Activated T-helper 1 cell treated with Interleukin-2 at 50 U/mL for 16 hours (primary cell): ENCODE measurements around the gene HOGA1.
"Not testable (repeated sequence)": the region's sequence is repeated elsewhere in the genome, so short reads cannot be mapped to it uniquely, and the experiment has no call there.

Experiments used
- DNase-seq: peaks from one replicate; pipeline ENCODE4 v3.0.0-alpha.2; 2020; ENCODE audit warnings: low read depth

HOGA1 gene

GRCh38 chr10:97611473-97611872 is 27.3 kb downstream of the HOGA1 start:
- DNase-seq: no peak

GRCh38 chr10:97612386-97612785 is 28.2 kb downstream of the HOGA1 start:
- DNase-seq: no peak

DNA sequence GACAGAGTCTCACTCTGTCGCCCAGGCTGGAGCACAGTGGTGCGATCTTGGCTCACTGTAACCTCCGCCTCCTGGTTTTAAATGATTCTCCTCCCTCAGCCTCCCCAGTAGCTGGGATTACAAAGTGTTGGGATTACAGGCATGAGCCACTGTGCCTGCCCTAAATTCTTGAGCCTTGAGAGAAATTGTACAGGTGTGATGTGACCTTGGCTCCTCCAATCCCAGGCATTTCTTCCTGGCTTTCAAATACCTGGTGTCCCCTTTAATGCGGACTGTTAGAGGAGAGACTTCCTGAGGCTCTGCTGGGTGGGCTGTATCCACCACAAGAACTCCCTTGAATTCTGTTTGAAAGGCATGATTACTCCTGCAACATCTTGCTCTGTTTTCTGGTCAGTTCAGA is 34.1 kb downstream of the HOGA1 start:
- DNase-seq: no peak

GRCh38 chr10:97618733-97619132 is 34.5 kb downstream of the HOGA1 start:
- DNase-seq: no peak

DNA sequence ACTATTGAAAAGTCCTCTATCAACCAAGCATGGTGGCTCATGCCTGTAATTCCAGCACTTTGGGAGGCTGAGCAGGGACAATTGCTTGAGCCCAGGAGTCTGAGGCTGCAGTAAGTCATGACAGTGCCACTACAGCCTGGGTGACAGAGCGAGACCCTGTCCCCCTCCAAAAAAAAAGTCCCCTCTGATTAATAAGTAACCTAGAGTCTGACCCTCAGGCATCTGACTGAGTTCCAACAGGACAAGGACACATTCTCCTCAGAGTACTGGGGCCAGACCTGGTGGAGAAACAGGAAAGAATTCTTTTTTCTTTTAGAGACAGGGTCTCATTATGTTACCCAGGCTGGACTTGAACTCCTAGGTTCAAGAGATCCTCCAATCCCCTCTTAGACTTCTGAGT is 39.1 kb downstream of the HOGA1 start:
- DNase-seq: no peak

DNA sequence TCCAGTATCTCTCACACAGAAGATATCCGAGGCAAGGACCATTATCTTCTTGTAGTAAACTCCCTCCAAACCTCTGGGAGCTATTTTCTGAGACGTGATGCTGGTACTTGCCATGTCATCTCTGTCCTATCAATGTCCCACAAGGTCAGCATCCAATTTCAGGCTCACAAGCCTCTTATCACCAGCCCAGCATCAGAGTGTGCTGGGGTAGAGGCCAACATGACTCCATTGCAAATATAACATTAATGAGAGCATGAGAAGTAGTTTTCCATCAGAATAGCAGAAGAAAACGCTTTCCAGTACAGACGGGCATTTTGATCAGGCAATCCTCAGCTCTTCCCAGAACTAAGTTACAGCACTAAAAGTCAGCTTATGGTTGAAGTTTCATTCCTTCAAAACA is 43.5 kb downstream of the HOGA1 start:
- no peak for DNase-seq

DNA sequence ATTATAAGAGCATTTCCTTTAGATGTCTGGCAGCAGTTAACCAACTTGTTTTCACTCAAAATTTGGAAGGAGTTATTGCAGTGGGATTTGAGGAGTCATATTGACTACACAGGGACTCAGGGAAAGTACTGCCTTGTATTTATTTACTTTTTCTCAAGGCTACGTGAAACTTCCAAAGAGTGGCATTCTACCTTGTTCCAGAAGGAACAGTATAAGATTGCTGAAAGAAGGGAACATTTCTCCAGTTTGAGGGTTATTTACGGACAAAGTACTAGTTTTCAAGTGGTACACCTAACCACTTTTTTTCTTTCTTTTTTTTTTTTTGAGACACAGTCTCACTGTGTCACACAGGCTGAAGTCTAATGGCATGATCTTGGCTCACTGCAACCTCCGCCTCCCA is 44.0 kb downstream of the HOGA1 start:
- no peak for DNase-seq

DNA sequence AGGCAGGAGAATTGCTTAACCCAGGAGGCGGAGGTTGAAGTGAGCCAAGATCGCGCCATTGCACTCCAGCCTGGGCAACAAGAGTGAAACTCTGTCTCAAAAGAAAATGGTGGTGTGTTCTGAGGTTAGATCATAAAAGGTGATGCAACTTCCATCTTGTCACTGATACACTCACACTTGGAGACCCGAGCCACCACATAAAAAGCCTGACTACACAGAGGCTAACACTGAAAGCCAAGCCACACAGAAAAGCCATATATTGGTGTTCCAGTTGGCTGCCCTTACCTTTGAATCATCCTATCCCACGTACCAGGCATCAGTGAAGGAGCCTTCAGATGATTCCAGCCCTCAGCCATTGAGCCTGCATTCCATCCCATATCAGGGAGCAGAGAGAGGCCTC is 45.1 kb downstream of the HOGA1 start:
- no peak for DNase-seq

- no peak for DNase-seq
Observed at GRCh38 chr10:97631098-97631497, 46.9 kb downstream of the HOGA1 start.

DNA sequence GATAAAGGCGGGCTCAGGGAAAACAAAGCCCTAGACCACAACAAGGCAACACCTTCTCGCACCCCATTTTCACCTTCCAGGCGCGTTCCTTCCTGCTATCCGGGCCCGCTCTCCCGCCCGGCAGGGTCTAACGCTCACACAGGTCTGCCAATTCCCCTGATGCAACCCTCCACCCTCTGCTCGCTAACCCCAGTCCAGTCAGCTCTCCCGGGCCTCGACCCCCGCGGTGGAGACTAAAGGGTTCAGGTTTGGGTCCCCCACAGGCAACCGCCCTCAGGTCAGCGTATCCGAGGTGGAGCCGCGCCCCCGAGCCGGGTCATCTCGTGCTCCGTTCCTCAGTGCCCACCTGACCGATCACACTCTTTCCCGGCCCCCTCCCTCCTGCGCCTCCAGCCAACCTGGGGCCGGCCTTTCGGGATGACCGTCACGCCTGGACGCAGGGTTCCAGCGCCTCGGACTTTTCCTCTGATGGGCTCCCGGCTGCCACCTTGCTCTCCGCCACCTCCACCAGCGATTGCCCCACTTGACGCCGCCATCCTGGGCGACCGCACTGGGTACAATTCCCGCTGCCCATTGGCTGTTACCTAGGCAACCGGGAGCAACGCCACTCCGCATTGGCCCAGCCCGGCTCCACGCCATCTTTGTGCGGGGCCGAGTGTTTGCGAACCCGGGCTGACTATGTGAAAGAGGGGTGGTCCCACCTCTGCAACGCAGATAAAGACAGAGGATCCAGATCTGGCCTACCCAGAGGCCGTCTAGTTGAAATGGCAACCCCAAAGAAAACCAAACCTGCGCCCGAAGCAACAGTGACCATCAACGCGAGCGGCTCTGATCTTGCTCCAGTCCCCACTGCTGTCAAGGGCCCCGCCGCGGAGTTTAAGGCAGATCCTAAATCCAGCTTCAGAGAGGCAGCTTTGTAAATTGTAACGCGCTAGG is 49.0 kb downstream of the HOGA1 start, which contains the start of gene MORN4:
Gene MORN4 (minus strand): TSS at position 552 of the 936 bp plus-strand sequence. CDS start 13,847 bp downstream, outside the sequence.
- peak; percentile 82 for DNase-seq

DNA sequence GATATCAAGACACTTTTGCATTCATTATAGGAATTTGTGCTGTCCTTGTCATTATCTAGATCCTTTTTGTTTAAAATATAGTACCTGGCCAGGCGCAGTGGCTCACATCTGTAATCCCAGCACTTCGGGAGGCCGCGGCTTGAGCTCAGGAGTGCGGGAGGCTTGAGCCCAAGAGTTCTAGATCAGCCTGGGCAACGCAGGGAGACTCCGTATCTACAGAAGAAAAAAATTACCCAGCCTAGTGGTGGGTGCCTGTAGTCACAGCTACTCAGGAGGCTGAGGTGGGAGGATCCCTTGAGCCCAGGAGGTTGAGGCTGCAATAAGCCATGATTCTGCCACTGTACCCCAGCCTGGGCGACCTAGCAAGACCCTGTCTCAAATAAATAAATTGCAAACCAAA is 49.7 kb downstream of the HOGA1 start:
- DNase-seq: no peak

GRCh38 chr10:97635577-97635976 is 51.4 kb downstream of the HOGA1 start:
- no peak for DNase-seq

GRCh38 chr10:97639090-97639489 is 54.9 kb downstream of the HOGA1 start:
- not testable (repeated sequence) for DNase-seq

- DNase-seq: peak; percentile 97
Observed at GRCh38 chr10:97640174-97640867, 56.1 kb downstream of the HOGA1 start, which contains the start of gene PI4K2A. Gene PI4K2A (plus strand): TSS chr10:97640671. CDS start chr10:97640743, 72 bp downstream.

DNA sequence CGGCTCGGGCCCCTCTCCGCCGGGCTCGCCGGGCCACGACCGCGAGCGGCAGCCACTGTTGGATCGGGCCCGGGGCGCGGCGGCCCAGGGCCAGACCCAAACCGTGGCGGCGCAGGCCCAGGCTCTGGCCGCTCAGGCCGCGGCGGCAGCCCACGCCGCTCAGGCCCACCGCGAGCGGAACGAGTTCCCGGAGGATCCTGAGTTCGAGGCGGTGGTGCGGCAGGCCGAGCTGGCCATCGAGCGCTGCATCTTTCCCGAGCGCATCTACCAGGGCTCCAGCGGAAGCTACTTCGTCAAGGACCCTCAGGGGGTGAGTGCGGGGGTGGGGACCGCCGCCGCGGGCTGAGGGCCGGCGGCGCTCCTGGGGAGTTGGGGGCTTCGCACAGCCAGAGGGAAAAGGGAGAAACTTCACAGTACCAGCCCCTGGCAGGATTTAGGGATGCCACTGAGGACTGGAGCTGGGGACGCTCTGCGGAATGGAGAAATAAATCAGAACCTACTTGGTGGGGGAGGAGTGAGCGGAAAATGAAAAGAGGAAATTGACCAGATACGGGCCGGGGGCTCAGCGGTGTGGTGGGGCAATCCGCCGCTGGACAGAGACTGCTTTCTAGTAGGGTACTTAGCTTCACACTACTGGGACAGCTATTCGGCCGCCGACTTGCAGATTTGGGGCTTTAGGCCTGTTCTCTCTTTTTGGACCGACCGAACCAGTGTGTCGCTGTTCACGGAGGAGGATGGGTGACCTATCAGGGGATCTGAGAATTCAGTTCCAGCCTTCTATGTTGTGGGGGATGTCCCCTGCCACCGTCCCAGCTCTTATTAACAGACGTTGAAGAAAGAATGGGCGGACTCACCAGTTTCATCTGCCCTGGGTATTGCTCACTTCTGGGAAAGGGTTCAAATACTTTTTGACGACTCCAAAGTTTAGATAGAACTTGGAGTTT is 57.0 kb downstream of the HOGA1 start:
- no peak for DNase-seq

DNA sequence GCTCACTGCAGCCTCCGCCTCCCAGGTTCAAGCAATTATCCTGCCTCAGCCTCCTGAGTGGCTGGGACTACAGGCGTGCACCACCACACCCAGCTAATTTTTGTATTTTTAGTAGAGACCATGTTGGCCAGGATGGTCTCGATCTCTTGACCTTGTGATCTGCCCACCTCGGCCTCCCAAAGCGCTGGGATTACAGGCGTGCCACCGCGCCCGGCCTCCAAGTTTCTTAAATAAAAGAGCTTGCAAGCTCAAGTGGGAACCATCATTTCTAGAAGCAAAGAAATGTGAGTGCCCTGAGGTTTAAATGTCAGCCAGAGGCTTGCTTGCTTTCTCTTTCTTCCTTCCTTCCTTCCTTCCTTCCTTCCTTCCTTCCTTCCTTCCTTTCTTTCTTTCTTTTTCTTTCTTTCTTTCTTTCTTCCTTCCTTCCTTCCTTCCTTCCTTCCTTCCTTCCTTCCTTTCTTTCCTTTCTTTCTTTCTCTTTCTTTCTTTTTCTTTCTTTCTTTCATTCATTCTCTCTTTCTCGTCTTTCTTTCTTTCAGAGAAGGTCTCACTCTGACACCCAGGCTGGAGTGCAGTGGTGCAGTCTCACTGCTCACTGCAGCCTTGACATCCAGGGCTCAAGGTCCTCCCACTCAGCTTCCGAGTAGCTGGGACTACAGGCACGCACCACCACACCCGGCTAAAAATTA is 58.4 kb downstream of the HOGA1 start:
- DNase-seq: not testable (repeated sequence)

DNA sequence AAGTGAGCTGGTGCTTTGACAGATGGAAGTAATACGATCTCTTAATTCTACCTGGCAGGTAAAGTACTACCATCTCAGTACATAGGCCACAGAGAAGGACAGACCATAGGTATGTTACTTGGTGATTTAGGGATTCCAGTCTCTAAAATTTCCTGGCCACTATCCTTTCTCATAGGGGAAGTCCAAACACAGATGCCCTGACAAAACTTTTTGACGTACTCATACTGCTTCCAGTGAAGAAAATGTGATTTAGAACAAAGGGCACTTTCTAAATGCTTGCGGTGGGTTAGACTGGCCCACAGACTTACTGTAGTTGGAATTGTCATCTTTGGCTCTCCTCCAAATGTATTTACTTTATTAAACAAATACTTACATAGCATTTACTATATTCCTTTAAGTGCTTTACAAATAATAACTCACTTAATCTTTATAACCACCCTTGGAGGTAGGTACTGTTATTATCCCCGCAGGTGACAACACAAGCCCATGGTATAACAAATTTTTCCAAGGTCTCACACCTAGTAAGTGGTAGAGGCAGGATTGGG is 59.3 kb downstream of the HOGA1 start:
- DNase-seq: no peak

DNA sequence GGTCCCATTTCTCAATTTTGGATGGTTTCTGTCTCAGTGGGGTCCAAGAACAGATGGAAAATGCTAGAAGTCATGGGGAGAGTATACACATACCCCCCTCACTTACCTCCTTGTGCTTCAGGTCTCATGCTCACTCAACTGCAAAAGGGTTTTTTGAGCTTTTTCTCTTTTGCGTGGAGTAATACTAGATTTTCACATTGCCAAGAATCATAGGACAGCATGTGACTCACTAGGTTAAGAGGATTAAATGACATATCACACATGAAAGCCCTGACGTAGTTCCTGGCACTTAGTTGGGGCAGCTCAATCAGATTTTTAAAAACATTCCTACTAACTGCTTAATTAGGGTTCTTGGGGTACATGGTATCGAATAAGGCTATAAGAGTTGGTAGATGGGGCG is 60.7 kb downstream of the HOGA1 start:
- no peak for DNase-seq

GRCh38 chr10:97647556-97647955 is 63.4 kb downstream of the HOGA1 start:
- no peak for DNase-seq

- no peak for DNase-seq
Observed at GRCh38 chr10:97648562-97649404, 64.6 kb downstream of the HOGA1 start.
